HG03457 (cell line): ENCODE measurements around the gene TP53AIP1.
A peak's percentile ranks its signal among the peaks of the same experiment; 100 is the strongest.

Experiments
- ATAC-seq: cut with Tn5 transposase; IDR thresholded peaks from one replicate; pipeline ENCODE4 v1.9.1; 2021; ENCODE audit warnings: moderate number of reproducible peaks; ENCODE audit not compliant: unreplicated experiment

TP53AIP1 gene

GRCh38 chr11:128943428-128943976 lies 831 bp upstream of the TP53AIP1 start:
- no peak for ATAC-seq

GRCh38 chr11:128942272-128942612 lies 429 bp downstream of the TP53AIP1 start:
- ATAC-seq = no peak

GRCh38 chr11:128941573-128942271 lies 949 bp downstream of the TP53AIP1 start:
- no peak for ATAC-seq

GRCh38 chr11:128941110-128941509 lies 1.6 kb downstream of the TP53AIP1 start:
- ATAC-seq = no peak

GRCh38 chr11:128940603-128941002 lies 2.1 kb downstream of the TP53AIP1 start:
- no peak for ATAC-seq

GRCh38 chr11:128940156-128940555 lies 2.5 kb downstream of the TP53AIP1 start:
- ATAC-seq = no peak

- no peak for ATAC-seq
These were observed 3.1 kb downstream of the TP53AIP1 start for GRCh38 chr11:128939591-128939990.

GRCh38 chr11:128938156-128938885 lies 4.3 kb downstream of the TP53AIP1 start:
- ATAC-seq = no peak

- no peak for ATAC-seq
These were observed 5.2 kb downstream of the TP53AIP1 start for GRCh38 chr11:128937480-128937879.

GRCh38 chr11:128936606-128937251 lies 5.9 kb downstream of the TP53AIP1 start:
- no peak for ATAC-seq

- ATAC-seq = no peak
These were observed 7.7 kb downstream of the TP53AIP1 start for GRCh38 chr11:128934926-128935325.

- no peak for ATAC-seq
These were observed 8.3 kb downstream of the TP53AIP1 start for GRCh38 chr11:128934351-128934750.

- no peak for ATAC-seq
These were observed 9.0 kb downstream of the TP53AIP1 start for GRCh38 chr11:128933481-128934178.

- no peak for ATAC-seq
These were observed 11.0 kb downstream of the TP53AIP1 start for GRCh38 chr11:128931668-128932067.

- ATAC-seq = no peak
These were observed 11.6 kb downstream of the TP53AIP1 start for GRCh38 chr11:128931066-128931465.

- ATAC-seq = no peak
These were observed 12.7 kb downstream of the TP53AIP1 start for GRCh38 chr11:128929991-128930390.

GRCh38 chr11:128929468-128929867 lies 13.2 kb downstream of the TP53AIP1 start:
- ATAC-seq = no peak

- peak; percentile 99 for ATAC-seq
These were observed 14.3 kb downstream of the TP53AIP1 start for GRCh38 chr11:128928400-128928799.

GRCh38 chr11:128927683-128928336 lies 14.9 kb downstream of the TP53AIP1 start:
- peak; percentile 2 for ATAC-seq

- ATAC-seq = no peak
These were observed 15.6 kb downstream of the TP53AIP1 start for GRCh38 chr11:128927108-128927461.
